GM23338 (cell line): ENCODE measurements around the gene TBC1D10B. TPM values are rescaled to one million over a fixed set of nuclear protein-coding genes. Genes with fewer than 3 reads are reported as not detected.
"Not testable (repeated sequence)": the region's sequence is repeated elsewhere in the genome, so short reads cannot be mapped to it uniquely, and the experiment has no call there.

Experiments
- ATAC-seq: fragments of 200-7000 bp; cut with Tn5 transposase; 3 replicates; pipeline ENCODE4 v1.9.1; 2020
- DNase-seq: peaks from one replicate; pipeline ENCODE4 v3.0.0-alpha.2; 2015; ENCODE audit warnings: low spot score
- H2AFZ ChIP-seq: fragments of 200-600 bp; sonication (generic); 2 replicates; pipeline ENCODE4 v1.8.0; 2016; ENCODE audit warnings: antibody characterized with exemption, mild to moderate bottlenecking, moderate library complexity
- H3F3A ChIP-seq: fragments of 200-600 bp; sonication (generic); replicated peaks from 2 replicates; pipeline ENCODE4 v1.8.0; 2017; ENCODE audit warnings: antibody characterized with exemption, mixed run types, low read depth
- H3K27ac ChIP-seq: fragments of 200-600 bp; sonication (generic); 2 replicates; pipeline ENCODE4 v1.6.1; 2016; ENCODE audit warnings: low read depth
- H3K27me3 ChIP-seq: fragments of 200-600 bp; sonication (generic); 2 replicates; pipeline ENCODE4 v1.8.0; 2016; ENCODE audit warnings: mild to moderate bottlenecking, mixed run types, moderate library complexity; ENCODE audit not compliant: insufficient read depth
- H3K36me3 ChIP-seq: fragments of 200-600 bp; sonication (generic); 2 replicates; pipeline ENCODE4 v1.8.0; 2016; ENCODE audit warnings: mild to moderate bottlenecking; ENCODE audit not compliant: insufficient read depth
- H3K4me1 ChIP-seq: fragments of 200-600 bp; sonication (generic); 2 replicates; pipeline ENCODE4 v1.8.0; 2016; ENCODE audit warnings: mild to moderate bottlenecking, moderate library complexity; ENCODE audit not compliant: insufficient read depth
- H3K4me2 ChIP-seq: fragments of 200-600 bp; sonication (generic); 2 replicates; pipeline ENCODE4 v1.7.1; 2017; ENCODE audit warnings: mixed run types
- H3K4me3 ChIP-seq: fragments of 200-600 bp; sonication (generic); 2 replicates; pipeline ENCODE4 v1.6.1; 2016; ENCODE audit warnings: mixed run types
- H3K79me2 ChIP-seq: fragments of 200-600 bp; sonication (generic); replicated peaks from 2 replicates; pipeline ENCODE4 v1.8.0; 2017; ENCODE audit warnings: mild to moderate bottlenecking; ENCODE audit not compliant: insufficient read depth
- H3K9me2 ChIP-seq: fragments of 200-600 bp; sonication (generic); 2 replicates; pipeline ENCODE4 v1.8.0; 2017; ENCODE audit not compliant: insufficient read depth
- H4K20me1 ChIP-seq: fragments of 200-600 bp; sonication (generic); replicated peaks from 2 replicates; pipeline ENCODE4 v1.8.0; 2017; ENCODE audit warnings: mild to moderate bottlenecking; ENCODE audit not compliant: insufficient read depth
- H3K27ac Mint-ChIP-seq: 2 replicates; pipeline ENCODE4 v1.8.0; 2020; ENCODE audit warnings: inconsistent platforms, mild to moderate bottlenecking, moderate library complexity, mixed read lengths
- H3K27me3 Mint-ChIP-seq: 3 replicates; pipeline ENCODE4 v1.8.0; 2022; ENCODE audit warnings: low read depth, mild to moderate bottlenecking, moderate library complexity, mixed read lengths, inconsistent platforms; ENCODE audit not compliant: insufficient read depth, poor library complexity
- H3K36me3 Mint-ChIP-seq: 3 replicates; pipeline ENCODE4 v1.8.0; 2021; ENCODE audit warnings: low read depth, mild to moderate bottlenecking, inconsistent platforms, moderate library complexity, mixed read lengths
- H3K4me1 Mint-ChIP-seq: 3 replicates; pipeline ENCODE4 v1.8.0; 2020; ENCODE audit warnings: mild to moderate bottlenecking, inconsistent platforms, mixed read lengths
- H3K4me3 Mint-ChIP-seq: 3 replicates; pipeline ENCODE4 v1.8.0; 2021; ENCODE audit warnings: moderate library complexity, mild to moderate bottlenecking, inconsistent platforms, mixed read lengths
- H3K9me3 Mint-ChIP-seq: 3 replicates; pipeline ENCODE4 v1.8.0; 2020; ENCODE audit warnings: moderate library complexity, mild to moderate bottlenecking, inconsistent platforms, mixed read lengths
- polyA plus RNA-seq: library from polyadenylated mRNA; unstranded; fragments of >200 nt; fragmentation: Nextera tagmentation; extraction: Ambion mirVana; gene quantifications from 2 replicates; pipeline ENCODE4 v1.2.1, GENCODE V29; 2016
- small RNA-seq: library from RNA; depleted of rRNA; stranded (forward); fragments of <200 nt; gene quantifications from one replicate; pipeline ENCODE3, GENCODE V24; 2014; ENCODE audit warnings: low replicate concordance
- total RNA-seq: library from RNA; depleted of rRNA; stranded (reverse); fragments of >200 nt; shearing (Covaris generic); gene quantifications from 2 replicates; pipeline ENCODE4 v1.2.3, GENCODE V29; 2014; rRNA removed

Gene TBC1D10B
- total and polyA plus RNA-seq, 2 experiments from 2014 or later: 13.3 to 30.8 TPM

DNA sequence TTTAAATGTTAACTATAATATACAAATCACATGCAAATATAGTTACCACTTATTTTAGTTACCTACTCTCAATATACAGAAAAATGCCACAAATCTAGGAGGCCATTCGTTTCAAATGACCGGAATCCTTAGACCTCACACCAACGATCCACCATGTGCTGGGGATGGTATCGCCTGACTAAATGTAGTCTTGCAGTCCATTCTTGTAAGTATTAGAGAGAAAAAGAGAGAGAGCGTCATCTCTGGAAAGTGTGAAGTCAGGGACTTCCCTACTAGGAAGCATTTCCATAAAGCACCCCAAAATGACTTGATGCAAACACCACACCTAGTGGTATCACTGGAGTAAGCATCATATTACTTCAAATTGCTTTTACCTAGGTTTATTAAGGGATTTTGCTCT lies 61.0 kb downstream of the TBC1D10B start:
- H3K4me1 ChIP-seq, DNase-seq, H3K27me3 Mint-ChIP-seq, H3K27me3 ChIP-seq, H4K20me1 ChIP-seq, H2AFZ ChIP-seq, H3K27ac Mint-ChIP-seq, H3K4me2 ChIP-seq, H3K4me1 Mint-ChIP-seq, H3K36me3 ChIP-seq, ATAC-seq, H3K4me3 Mint-ChIP-seq, H3K27ac ChIP-seq, H3K4me3 ChIP-seq, H3K9me3 Mint-ChIP-seq, H3K9me2 ChIP-seq, H3F3A ChIP-seq, H3K36me3 Mint-ChIP-seq: not testable (repeated sequence)
- peaks cover 11% of the 10 kb centered on the region for H3K79me2 ChIP-seq

Small RNAs within 50 kb of the gene (small RNA-seq; reads per million reads assigned to genes)
- 0.55 reads per million, percentile 38 among the genes with 10 or more reads in this experiment for gene RF00406

Other genes starting within 250 kb of the TBC1D10B start
- gene MAPK3, start 247.3 kb downstream of the TBC1D10B start, total RNA-seq: 14.5 and 22.4 TPM in 2 replicates
- gene MAPK3, start 247.3 kb downstream of the TBC1D10B start, polyA plus RNA-seq: 17.9 and 19.7 TPM in 2 replicates
- gene CORO1A, start 186.9 kb downstream of the TBC1D10B start, total RNA-seq: 17.9 and 23.5 TPM in 2 replicates
- gene CORO1A, start 186.9 kb downstream of the TBC1D10B start, polyA plus RNA-seq: 10.2 and 13.8 TPM in 2 replicates
- 335 and 350 TPM in 2 replicates for gene BOLA2B, start 176.8 kb downstream of the TBC1D10B start, total RNA-seq
- 659 and 682 TPM in 2 replicates for gene BOLA2B, start 176.8 kb downstream of the TBC1D10B start, polyA plus RNA-seq
- 27.3 and 29.5 TPM in 2 replicates for gene SLX1A, start 176.6 kb downstream of the TBC1D10B start, total RNA-seq
- 97.5 and 112 TPM in 2 replicates for gene SLX1A, start 176.6 kb downstream of the TBC1D10B start, polyA plus RNA-seq
- gene SULT1A3, start 171.2 kb downstream of the TBC1D10B start, total RNA-seq: 2.8 and 11.2 TPM in 2 replicates
- gene SULT1A3, start 171.2 kb downstream of the TBC1D10B start, polyA plus RNA-seq: 17.4 and 19.5 TPM in 2 replicates
- gene NPIPB13, start 122.0 kb downstream of the TBC1D10B start, total RNA-seq: 2.2 and 7.6 TPM in 2 replicates
- 5.7 and 7.5 TPM in 2 replicates for gene NPIPB13, start 122.0 kb downstream of the TBC1D10B start, polyA plus RNA-seq
- 33.9 and 38.7 TPM in 2 replicates for gene CD2BP2, start 15.2 kb downstream of the TBC1D10B start, total RNA-seq
- 21.0 and 23.1 TPM in 2 replicates for gene CD2BP2, start 15.2 kb downstream of the TBC1D10B start, polyA plus RNA-seq
- not detected in 2 replicates for gene MYL11, start 4.3 kb upstream of the TBC1D10B start, total RNA-seq
- 3.5 and 7.3 TPM in 2 replicates for gene MYL11, start 4.3 kb upstream of the TBC1D10B start, polyA plus RNA-seq
- 0.21 and 0.35 TPM in 2 replicates for gene SEPTIN1, start 12.1 kb upstream of the TBC1D10B start, total RNA-seq
- 3.3 and 3.9 TPM in 2 replicates for gene SEPTIN1, start 12.1 kb upstream of the TBC1D10B start, polyA plus RNA-seq
- gene ZNF48, start 24.9 kb upstream of the TBC1D10B start, total RNA-seq: 37.9 and 44.3 TPM in 2 replicates
- 4.8 and 6.2 TPM in 2 replicates for gene ZNF48, start 24.9 kb upstream of the TBC1D10B start, polyA plus RNA-seq
- gene ZNF771, start 37.1 kb upstream of the TBC1D10B start, total RNA-seq: 12.0 and 16.1 TPM in 2 replicates
- gene ZNF771, start 37.1 kb upstream of the TBC1D10B start, polyA plus RNA-seq: 10.8 and 12.7 TPM in 2 replicates
- 46.1 and 54.1 TPM in 2 replicates for gene DCTPP1, start 59.5 kb upstream of the TBC1D10B start, total RNA-seq
- 51.7 and 58.3 TPM in 2 replicates for gene DCTPP1, start 59.5 kb upstream of the TBC1D10B start, polyA plus RNA-seq
- 35.2 and 43.0 TPM in 2 replicates for gene SEPHS2, start 75.4 kb upstream of the TBC1D10B start, total RNA-seq
- gene SEPHS2, start 75.4 kb upstream of the TBC1D10B start, polyA plus RNA-seq: 27.3 and 29.7 TPM in 2 replicates
- gene ITGAL, start 102.2 kb upstream of the TBC1D10B start, total RNA-seq: 0.07 TPM in 1 of 2 replicates, not detected in the other
- 0.05 and 0.43 TPM in 2 replicates for gene ITGAL, start 102.2 kb upstream of the TBC1D10B start, polyA plus RNA-seq
- gene ZNF768, start 156.1 kb upstream of the TBC1D10B start, total RNA-seq: 34.6 and 43.0 TPM in 2 replicates
- gene ZNF768, start 156.1 kb upstream of the TBC1D10B start, polyA plus RNA-seq: 8.3 and 8.5 TPM in 2 replicates
- gene ZNF747, start 164.4 kb upstream of the TBC1D10B start, total RNA-seq: 10.8 and 12.6 TPM in 2 replicates
- 3.0 and 4.2 TPM in 2 replicates for gene ZNF747, start 164.4 kb upstream of the TBC1D10B start, polyA plus RNA-seq
- 10.7 and 12.9 TPM in 2 replicates for gene ZNF764, start 187.9 kb upstream of the TBC1D10B start, total RNA-seq
- gene ZNF764, start 187.9 kb upstream of the TBC1D10B start, polyA plus RNA-seq: 5.6 and 6.0 TPM in 2 replicates
- 1.3 and 4.0 TPM in 2 replicates for gene ZNF688, start 201.2 kb upstream of the TBC1D10B start, total RNA-seq
- gene ZNF688, start 201.2 kb upstream of the TBC1D10B start, polyA plus RNA-seq: 4.4 and 6.2 TPM in 2 replicates
- gene ZNF785, start 215.2 kb upstream of the TBC1D10B start, total RNA-seq: 7.1 and 7.5 TPM in 2 replicates
- gene ZNF785, start 215.2 kb upstream of the TBC1D10B start, polyA plus RNA-seq: 4.9 and 5.4 TPM in 2 replicates
- gene ZNF689, start 239.9 kb upstream of the TBC1D10B start, total RNA-seq: 13.4 and 16.7 TPM in 2 replicates
- gene ZNF689, start 239.9 kb upstream of the TBC1D10B start, polyA plus RNA-seq: 5.3 and 5.9 TPM in 2 replicates